Muscle layer of colon (tissue), 2 donors: Measurements from ENCODE around the gene SNX13.
"Not testable (repeated sequence)": the region's sequence is repeated elsewhere in the genome, so short reads cannot be mapped to it uniquely, and the experiment has no call there.

Experiments
- H3K27ac ChIP-seq: one replicate; pipeline ENCODE4 v1.7.0; 2013; ENCODE audit warnings: low read depth, mild to moderate bottlenecking, low read length, moderate library complexity
- H3K27me3 ChIP-seq, 2 donors: one replicate each; pipeline ENCODE4 v1.7.0; 2013; ENCODE audit warnings: low read length in 2 of 2, mild to moderate bottlenecking in 2 of 2; ENCODE audit not compliant: insufficient read depth in 2 of 2, control insufficient read depth in 1 of 2
- H3K36me3 ChIP-seq: one replicate; pipeline ENCODE4 v1.7.0; 2013; ENCODE audit warnings: mild to moderate bottlenecking, low read length; ENCODE audit not compliant: insufficient read depth
- H3K4me1 ChIP-seq: one replicate; pipeline ENCODE4 v1.7.0; 2013; ENCODE audit warnings: mild to moderate bottlenecking, low read length; ENCODE audit not compliant: insufficient read depth
- H3K4me3 ChIP-seq, 2 donors: one replicate each; pipeline ENCODE4 v1.7.0; 2013; ENCODE audit warnings: low read length in 2 of 2, low read depth in 1 of 2, mild to moderate bottlenecking in 1 of 2, moderate library complexity in 1 of 2
- H3K9ac ChIP-seq: one replicate; pipeline ENCODE4 v1.7.0; 2013; ENCODE audit warnings: low read length
- H3K9me3 ChIP-seq: one replicate; pipeline ENCODE4 v1.7.0; 2013; ENCODE audit warnings: mild to moderate bottlenecking, low read length
- donor health status: abdominal sarcoma.
- donor health status: Adenocarcinoma of cecum.

SNX13 gene

DNA sequence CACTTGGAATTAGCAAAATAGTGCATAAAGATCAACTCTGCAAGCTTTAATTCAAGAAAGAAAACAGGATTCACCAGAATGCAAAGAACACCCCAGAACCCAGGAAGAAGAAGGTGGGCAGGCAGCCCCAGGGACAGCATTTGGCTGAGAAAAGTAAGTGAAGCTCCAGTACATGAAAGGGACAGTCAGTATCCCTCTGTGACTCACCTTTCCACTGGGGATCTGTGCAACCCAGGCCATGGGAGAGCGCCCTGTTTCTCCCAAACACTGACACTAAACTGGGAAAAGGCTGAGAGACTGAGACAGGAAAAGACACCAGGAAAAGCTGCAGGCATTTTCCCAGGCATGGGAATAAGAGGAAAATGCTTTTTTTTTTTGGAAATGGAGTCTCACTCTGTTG lies 28.2 kb downstream of the SNX13 start:
- H3K27me3 ChIP-seq = no peaks in the 10 kb centered on the region
- no peaks in the 10 kb centered on the region for H3K4me1 ChIP-seq
- H3K9ac ChIP-seq = no peak overlapping the region
- H3K9me3 ChIP-seq = peaks cover 3% of the 10 kb centered on the region
- no peak overlapping the region for H3K27ac ChIP-seq
- no peaks in the 10 kb centered on the region for H3K36me3 ChIP-seq
- H3K4me3 ChIP-seq = no peak overlapping the region

DNA sequence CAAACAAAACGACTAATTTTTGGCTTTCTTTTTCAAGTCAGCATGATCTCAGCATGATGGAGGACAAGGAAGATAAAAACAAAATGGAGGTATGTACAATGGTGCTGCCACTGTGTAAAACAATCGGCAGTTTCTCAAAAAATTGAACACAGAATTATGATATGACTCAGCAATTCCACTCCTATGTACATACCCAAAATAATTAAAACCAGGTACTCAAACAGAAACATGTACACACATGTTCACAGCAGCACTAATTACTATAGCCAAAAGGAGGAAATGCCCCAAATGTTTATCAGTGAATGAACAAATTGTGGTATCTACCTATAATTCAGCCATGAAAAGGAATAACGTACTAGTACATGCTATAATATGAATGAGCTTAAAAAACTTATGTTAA lies 29.9 kb downstream of the SNX13 start:
- Histone ChIP-seq H3K9me3 (no peaks in the 10 kb centered on the region), H3K36me3 (no peaks in the 10 kb centered on the region), H3K27me3 (no peaks in the 10 kb centered on the region), H3K4me3 (no peak overlapping the region), H3K4me1 (no peaks in the 10 kb centered on the region), H3K9ac (no peak overlapping the region), H3K27ac (no peak overlapping the region)

GRCh38 chr7:17909310-17909709 lies 31.0 kb downstream of the SNX13 start:
- H3K4me1 ChIP-seq, H3K4me3 ChIP-seq, H3K9me3 ChIP-seq, H3K9ac ChIP-seq, H3K36me3 ChIP-seq, H3K27ac ChIP-seq, H3K27me3 ChIP-seq: not testable (repeated sequence)

DNA sequence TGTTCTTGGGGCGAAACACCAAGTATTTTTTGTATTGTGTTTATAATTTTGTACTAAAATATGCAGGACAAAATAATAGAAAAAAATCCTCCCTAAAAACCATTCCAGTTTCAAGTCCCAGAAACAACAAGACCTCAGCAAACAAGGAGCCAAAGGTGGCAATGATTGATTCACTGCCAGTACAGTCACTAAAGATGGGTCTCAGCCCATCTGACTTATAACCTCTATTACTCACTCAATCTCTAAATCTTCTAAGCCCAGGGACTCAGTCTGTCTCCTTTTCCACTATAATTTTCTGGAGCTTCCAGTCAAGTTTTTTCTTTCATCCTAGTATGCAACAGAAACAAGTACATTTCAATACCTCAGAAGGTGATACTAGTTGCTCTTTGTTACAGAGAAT lies 33.3 kb downstream of the SNX13 start:
- Histone ChIP-seq H3K4me3 (no peak overlapping the region), H3K9ac (no peak overlapping the region), H3K9me3 (no peaks in the 10 kb centered on the region), H3K4me1 (no peaks in the 10 kb centered on the region), H3K27me3 (no peaks in the 10 kb centered on the region), H3K27ac (no peak overlapping the region), H3K36me3 (no peaks in the 10 kb centered on the region)

GRCh38 chr7:17903337-17903736 lies 37.0 kb downstream of the SNX13 start:
- Histone ChIP-seq H3K36me3 (no peaks in the 10 kb centered on the region), H3K4me3 (no peak overlapping the region), H3K27me3 (no peaks in the 10 kb centered on the region), H3K27ac (no peak overlapping the region), H3K9me3 (no peaks in the 10 kb centered on the region), H3K4me1 (no peaks in the 10 kb centered on the region), H3K9ac (no peak overlapping the region)

- no peak overlapping the region for H3K4me3 ChIP-seq
- H3K36me3 ChIP-seq = no peaks in the 10 kb centered on the region
- no peak overlapping the region for H3K27ac ChIP-seq
- no peaks in the 10 kb centered on the region for H3K27me3 ChIP-seq
- H3K4me1 ChIP-seq = no peaks in the 10 kb centered on the region
- H3K9me3 ChIP-seq = no peaks in the 10 kb centered on the region
- no peak overlapping the region for H3K9ac ChIP-seq
Measured at GRCh38 chr7:17902599-17902998, 37.7 kb downstream of the SNX13 start.

- H3K9me3 ChIP-seq = no peaks in the 10 kb centered on the region
- no peaks in the 10 kb centered on the region for H3K27me3 ChIP-seq
- no peak overlapping the region for H3K4me3 ChIP-seq
- no peaks in the 10 kb centered on the region for H3K36me3 ChIP-seq
- no peak overlapping the region for H3K27ac ChIP-seq
- no peak overlapping the region for H3K9ac ChIP-seq
- no peaks in the 10 kb centered on the region for H3K4me1 ChIP-seq
Measured at GRCh38 chr7:17900464-17900863, 39.8 kb downstream of the SNX13 start.

DNA sequence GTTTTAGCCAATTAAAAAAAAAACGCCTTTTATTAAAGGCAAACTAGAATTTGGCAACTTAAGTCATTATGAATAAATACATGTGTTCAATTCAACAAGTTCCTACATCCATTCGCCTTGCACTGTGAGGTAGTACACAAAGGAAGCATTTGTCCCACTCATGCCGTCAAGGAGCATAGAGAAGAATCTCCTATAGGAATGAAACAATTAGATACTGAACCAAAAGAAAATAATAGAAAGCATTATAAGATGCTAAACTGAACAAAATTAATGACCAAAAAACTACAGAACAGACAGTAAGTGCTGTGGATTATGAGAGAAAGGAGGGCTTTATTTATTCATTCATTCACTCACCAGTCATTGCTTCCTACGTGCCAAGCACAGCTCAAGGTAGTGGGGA lies 42.2 kb downstream of the SNX13 start:
- no peak overlapping the region for H3K4me3 ChIP-seq
- H3K36me3 ChIP-seq = no peaks in the 10 kb centered on the region
- H3K27ac ChIP-seq = no peak overlapping the region
- H3K9me3 ChIP-seq = no peaks in the 10 kb centered on the region
- no peaks in the 10 kb centered on the region for H3K4me1 ChIP-seq
- H3K27me3 ChIP-seq = no peaks in the 10 kb centered on the region
- no peak overlapping the region for H3K9ac ChIP-seq

- H3K36me3 ChIP-seq = peaks cover 25% of the 10 kb centered on the region
- no peaks in the 10 kb centered on the region for H3K27me3 ChIP-seq
- no peak overlapping the region for H3K4me3 ChIP-seq
- no peak overlapping the region for H3K9ac ChIP-seq
- no peaks in the 10 kb centered on the region for H3K4me1 ChIP-seq
- no peak overlapping the region for H3K27ac ChIP-seq
- H3K9me3 ChIP-seq = no peaks in the 10 kb centered on the region
Measured at GRCh38 chr7:17887286-17887685, 53.0 kb downstream of the SNX13 start.

GRCh38 chr7:17882685-17883084 lies 57.6 kb downstream of the SNX13 start:
- H3K4me3 ChIP-seq = no peak overlapping the region
- peaks cover 18% of the 10 kb centered on the region for H3K36me3 ChIP-seq
- no peaks in the 10 kb centered on the region for H3K4me1 ChIP-seq
- H3K27ac ChIP-seq = no peak overlapping the region
- H3K27me3 ChIP-seq = no peaks in the 10 kb centered on the region
- H3K9ac ChIP-seq = no peak overlapping the region
- H3K9me3 ChIP-seq = no peaks in the 10 kb centered on the region

DNA sequence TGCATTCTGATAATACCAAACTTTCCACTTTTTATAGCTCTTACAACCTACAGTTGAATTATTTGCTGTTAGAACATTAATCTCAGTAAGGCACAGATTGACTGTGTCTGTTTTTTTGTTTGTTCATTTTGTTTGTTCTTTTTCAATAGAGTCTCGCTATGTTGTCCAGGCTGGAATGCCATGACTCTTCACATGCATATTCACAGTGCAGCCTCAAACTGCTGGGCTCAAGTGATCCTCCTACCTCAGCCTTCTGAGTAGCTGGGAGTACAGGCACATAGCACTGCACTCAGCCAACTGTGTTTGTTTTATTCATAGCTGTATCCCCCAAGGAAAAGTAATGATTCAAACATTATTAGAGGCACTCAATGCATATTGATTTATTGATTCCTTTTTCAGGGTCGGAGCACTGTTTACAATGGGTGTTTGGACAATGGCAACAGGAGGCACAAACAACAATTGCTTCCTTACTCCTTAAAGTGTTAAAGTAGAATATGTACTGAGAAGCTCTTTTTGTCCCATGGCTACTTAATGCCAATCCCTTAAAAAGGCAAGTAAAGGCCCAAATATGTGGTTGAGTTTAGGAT lies 61.1 kb downstream of the SNX13 start:
- H3K4me1 ChIP-seq = no peaks in the 10 kb centered on the region
- no peak overlapping the region for H3K4me3 ChIP-seq
- peaks cover 17% of the 10 kb centered on the region for H3K36me3 ChIP-seq
- no peak overlapping the region for H3K27ac ChIP-seq
- H3K9ac ChIP-seq = no peak overlapping the region
- no peaks in the 10 kb centered on the region for H3K27me3 ChIP-seq
- H3K9me3 ChIP-seq = no peaks in the 10 kb centered on the region

DNA sequence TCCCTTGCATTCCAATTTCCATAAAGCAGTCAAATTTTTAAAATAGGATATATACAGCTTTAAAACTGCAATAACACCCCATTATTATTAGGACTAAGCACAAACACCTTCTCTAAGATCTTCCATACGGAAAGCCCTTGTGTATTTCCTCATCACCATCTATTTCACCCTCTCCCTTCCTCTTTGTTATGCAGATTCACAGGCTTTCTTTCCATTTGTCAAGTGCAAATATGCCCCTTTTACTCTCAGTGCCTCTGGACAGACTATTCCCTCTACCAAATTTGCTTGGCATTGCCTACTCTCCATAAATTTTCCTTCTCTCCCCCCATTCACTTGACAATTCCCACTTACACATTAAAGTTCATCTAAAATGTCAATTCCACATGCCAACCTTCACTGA lies 61.7 kb downstream of the SNX13 start:
- peaks cover 22% of the 10 kb centered on the region for H3K36me3 ChIP-seq
- H3K9ac ChIP-seq = no peak overlapping the region
- no peak overlapping the region for H3K27ac ChIP-seq
- no peaks in the 10 kb centered on the region for H3K4me1 ChIP-seq
- no peaks in the 10 kb centered on the region for H3K9me3 ChIP-seq
- H3K27me3 ChIP-seq = no peaks in the 10 kb centered on the region
- no peak overlapping the region for H3K4me3 ChIP-seq
